IMR-90 (cell line): ENCODE measurements around the gene NR1D2. TPM values are rescaled to one million over a fixed set of nuclear protein-coding genes. Genes with fewer than 3 reads are reported as not detected.

Experiments
- ATAC-seq: fragments of 200-7000 bp; cut with Tn5 transposase; 2 replicates; pipeline ENCODE4 v1.9.1; 2020; ENCODE audit warnings: low read depth, mild to moderate bottlenecking, moderate library complexity
- BruUV-seq: library from RNA; stranded (reverse); fragments of 400-500 nt; replicated peaks from 2 replicates; lab custom pipeline; 2021; lab: Mats Ljungman, UMichigan
- CTCF ChIA-PET: fragments of 300-600 bp; formaldehyde crosslinking; extraction: SDS; loops from one replicate; lab custom pipeline; 2021; ENCODE audit warnings: antibody characterized with exemption; lab: Yijun Ruan, JAX
- POLR2A ChIA-PET: fragments of 300-600 bp; sonication (Branson Sonifier 250); formaldehyde crosslinking; loops from one replicate; lab custom pipeline; 2022; ENCODE audit warnings: antibody characterized with exemption; ENCODE audit not compliant: unreplicated experiment; lab: Charles Lee
- DNase-seq: peaks from one replicate; pipeline ENCODE4 v3.0.0; 2013
- H2AFZ ChIP-seq: replicated peaks from 2 replicates; pipeline ENCODE3; 2013; ENCODE audit warnings: low read length, mild to moderate bottlenecking; ENCODE audit not compliant: poor library complexity
- H2AK5ac ChIP-seq: 2 replicates; pipeline ENCODE4 v1.6.1; 2013; ENCODE audit warnings: low read depth, low read length, inconsistent platforms
- H2AK9ac ChIP-seq: replicated peaks from 2 replicates; pipeline ENCODE3; 2013; ENCODE audit warnings: mild to moderate bottlenecking, low read depth, low read length, moderate library complexity; ENCODE audit not compliant: poor library complexity
- H2BK120ac ChIP-seq: 2 replicates; pipeline ENCODE4 v1.6.1; 2013; ENCODE audit warnings: low read depth, low read length, inconsistent platforms
- H2BK15ac ChIP-seq: 3 replicates; pipeline ENCODE4 v1.6.1; 2013; ENCODE audit warnings: low read depth, low read length, inconsistent platforms
- H2BK20ac ChIP-seq: 2 replicates; pipeline ENCODE4 v1.6.1; 2013; ENCODE audit warnings: low read depth, mild to moderate bottlenecking, inconsistent platforms, low read length, moderate library complexity
- H2BK5ac ChIP-seq: 2 replicates; pipeline ENCODE4 v1.6.1; 2013; ENCODE audit warnings: mild to moderate bottlenecking, low read depth, low read length, inconsistent platforms; ENCODE audit not compliant: poor library complexity, severe bottlenecking
- H3K14ac ChIP-seq: replicated peaks from 2 replicates; pipeline ENCODE4 v1.6.1; 2013; ENCODE audit warnings: low read depth, low read length, inconsistent platforms
- H3K18ac ChIP-seq: 2 replicates; pipeline ENCODE4 v1.6.1; 2013; ENCODE audit warnings: low read depth, low read length, control low read depth
- H3K23ac ChIP-seq: 2 replicates; pipeline ENCODE4 v1.6.1; 2013; ENCODE audit warnings: low read depth, low read length, inconsistent platforms
- H3K27ac ChIP-seq: 2 replicates; pipeline ENCODE4 v1.5.1; 2013; ENCODE audit warnings: mild to moderate bottlenecking, control low read depth, low read length; ENCODE audit not compliant: insufficient read depth
- H3K27me3 ChIP-seq: 2 replicates; pipeline ENCODE4 v1.6.1; 2013; ENCODE audit warnings: low read length; ENCODE audit not compliant: control insufficient read depth, insufficient read depth
- H3K36me3 ChIP-seq: 2 replicates; pipeline ENCODE4 v1.6.1; 2013; ENCODE audit warnings: low read length, mixed read lengths; ENCODE audit not compliant: control insufficient read depth, insufficient read depth
- H3K4ac ChIP-seq: 2 replicates; pipeline ENCODE4 v1.6.1; 2013; ENCODE audit warnings: low read depth, low read length, inconsistent platforms
- H3K4me1 ChIP-seq: 2 replicates; pipeline ENCODE4 v1.6.1; 2013; ENCODE audit warnings: low read length, mixed read lengths; ENCODE audit not compliant: control insufficient read depth, insufficient read depth
- H3K4me2 ChIP-seq: 2 replicates; pipeline ENCODE4 v1.6.1; 2013; ENCODE audit warnings: low read depth, mild to moderate bottlenecking, control low read depth, low read length, moderate library complexity
- H3K4me3 ChIP-seq: 2 replicates; pipeline ENCODE4 v1.5.1; 2013; ENCODE audit warnings: low read depth, mild to moderate bottlenecking, control low read depth, low read length, moderate library complexity; ENCODE audit not compliant: insufficient read depth
- H3K56ac ChIP-seq: 2 replicates; pipeline ENCODE4 v1.6.1; 2013; ENCODE audit warnings: low read length, inconsistent platforms; ENCODE audit not compliant: insufficient read depth; ENCODE audit errors: extremely low read depth
- H3K79me1 ChIP-seq, 2 experiments: 2 replicates each; pipeline ENCODE4 v1.6.1; 2013; ENCODE audit warnings: low read length in 2 of 2, inconsistent platforms in 1 of 2, low read depth in 1 of 2
- H3K9ac ChIP-seq: 2 replicates; pipeline ENCODE4 v1.6.1; 2013; ENCODE audit warnings: low read depth, low read length, control low read depth
- H3K9me1 ChIP-seq: 2 replicates; pipeline ENCODE4 v1.6.1; 2013; ENCODE audit warnings: low read length, inconsistent platforms; ENCODE audit not compliant: insufficient read depth
- H3K9me3 ChIP-seq: 2 replicates; pipeline ENCODE4 v1.6.1; 2013; ENCODE audit warnings: low read length; ENCODE audit not compliant: control insufficient read depth, insufficient read depth
- H4K20me1 ChIP-seq: 2 replicates; pipeline ENCODE4 v1.6.1; 2013; ENCODE audit warnings: low read length, inconsistent platforms; ENCODE audit not compliant: insufficient read depth
- H4K5ac ChIP-seq: 2 replicates; pipeline ENCODE4 v1.6.1; 2013; ENCODE audit warnings: mild to moderate bottlenecking, low read depth, low read length, control low read depth
- H4K8ac ChIP-seq, 2 experiments: 2 replicates each; pipeline ENCODE4 v1.6.1; 2013; ENCODE audit warnings: low read depth in 2 of 2, low read length in 2 of 2, control low read depth in 1 of 2, inconsistent platforms in 1 of 2
- H4K91ac ChIP-seq: 2 replicates; pipeline ENCODE4 v1.6.1; 2013; ENCODE audit warnings: low read depth, low read length, inconsistent platforms; ENCODE audit not compliant: insufficient read depth
- CHD1 ChIP-seq: IDR thresholded peaks from 2 replicates; pipeline ENCODE4 v1.6.1; 2012; ENCODE audit warnings: low read depth, low read length, improper control_type of control experiment
- MAZ ChIP-seq: IDR thresholded peaks from 2 replicates; pipeline ENCODE4 v1.6.1; 2012; ENCODE audit warnings: low read depth, mild to moderate bottlenecking, low read length, improper control_type of control experiment, moderate library complexity, borderline replicate concordance
- MXI1 ChIP-seq: IDR thresholded peaks from 2 replicates; pipeline ENCODE4 v1.6.1; 2012; ENCODE audit warnings: low read depth, mild to moderate bottlenecking, low read length, moderate library complexity, borderline replicate concordance
- NFE2L2 ChIP-seq: fragments of 150-350 bp; IDR thresholded peaks from 2 replicates; pipeline ENCODE4 v1.6.1; 2016; ENCODE audit warnings: low read depth, mild to moderate bottlenecking, low read length
- POLR2A ChIP-seq: IDR thresholded peaks from 2 replicates; pipeline ENCODE4 v1.6.1; 2012; ENCODE audit warnings: mild to moderate bottlenecking, low read depth, low read length
- WGBS, 2 experiments: methylation state at CpG; one replicate each; pipeline versions ENCODE4 v1.1.5 to v1.1.7; 2013; ENCODE audit warnings: missing lambda C conversion rate in 2 of 2; ENCODE audit not compliant: insufficient read length in 1 of 2; ENCODE audit errors: extremely low coverage in 2 of 2; 5-methylcytosine and 5-hydroxymethylcytosine counted together
- dilution Hi-C: fragments of 300-500 bp; cut with HindIII; formaldehyde crosslinking; loops from one replicate; pipeline ENCODE4 v1.14.3; 2018; ENCODE audit warnings: low sequenced_read_pairs; ENCODE audit not compliant: unreplicated experiment
- in situ Hi-C: fragments of 300-500 bp; cut with MboI; formaldehyde crosslinking; loops from 3 replicates; pipeline ENCODE4 v1.14.3; 2019; ENCODE audit warnings: low sequenced_read_pairs, inconsistent platforms, mixed read lengths
- intact Hi-C: fragments of 100-400 bp; cut with micrococcal nuclease; formaldehyde crosslinking; loops from 2 replicates; pipeline ENCODE4 v1.10.0; 2022
- polyA plus RNA-seq, 3 experiments: library from polyadenylated mRNA; depleted of rRNA; stranded (reverse); fragments of >200 nt; gene quantifications; 2 replicates each; pipeline ENCODE4 v1.2.3, GENCODE V29; 2012; ENCODE audit warnings: low replicate concordance in 1 of 3
- total RNA-seq: library from RNA; depleted of rRNA; stranded (reverse); fragments of >200 nt; gene quantifications from 2 replicates; pipeline ENCODE4 v1.2.3, GENCODE V29; 2012

The NR1D2 gene
- total and polyA plus RNA-seq, 2 of the 4 experiments (the other 2 are of a cell fraction): 8.1 to 41.0 TPM

DNA sequence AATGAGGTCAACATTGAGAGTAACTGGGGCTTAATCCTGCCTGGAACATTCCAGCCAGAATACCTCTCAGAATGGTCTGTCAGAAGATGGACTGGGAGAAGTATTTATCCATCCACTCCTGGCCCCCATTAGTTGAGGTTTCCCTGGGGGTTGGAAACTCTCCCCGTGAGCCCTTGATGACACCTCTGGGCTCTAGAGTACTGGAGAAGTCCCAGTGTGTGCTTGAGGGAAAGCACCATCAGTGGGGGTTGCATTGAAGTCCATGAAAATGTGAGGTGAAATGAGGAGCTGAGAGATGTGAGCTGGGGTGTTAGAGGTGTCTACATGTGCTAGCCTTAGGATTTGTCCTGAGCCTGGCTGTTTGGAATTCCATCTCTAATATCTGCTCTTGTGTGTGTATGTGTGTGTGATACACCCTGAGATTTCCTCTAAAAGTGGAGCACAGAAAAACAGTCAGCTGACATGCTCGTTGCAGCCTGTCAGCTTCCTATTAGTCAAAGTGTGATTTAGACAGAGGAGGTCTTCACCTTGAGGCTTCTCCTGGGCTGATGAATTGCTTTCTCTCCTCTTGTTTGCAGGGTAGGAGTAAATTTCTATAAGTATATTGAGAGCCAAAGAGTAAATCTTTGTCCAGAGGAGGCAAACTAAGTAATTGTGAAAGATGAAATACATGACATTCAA, 67.6 kb downstream of the NR1D2 start:
- CTCF ChIA-PET: interaction anchor here (0.6 kb wide), 1 partner anchor 113 kb away, joined by 3 read pairs; no protein-coding TSS in a partner anchor
- no peak for ATAC-seq
- intact Hi-C loops: loop anchor here (5.0 kb wide), 1 partner anchor 55 kb away; no protein-coding TSS in a partner anchor

More for the DNA sequence above, 67.6 kb downstream of the NR1D2 start:
- H3K56ac ChIP-seq: no peak overlapping the region
- H2AK5ac ChIP-seq: no peak overlapping the region
- H3K9me3 ChIP-seq: no peaks in the 10 kb centered on the region
- peak overlapping the region; percentile 27 for H2AFZ ChIP-seq
- no peak overlapping the region for H3K23ac ChIP-seq
- TF ChIP-seq MXI1 (no peak), NFE2L2 (no peak), POLR2A (no peak), MAZ (no peak), CHD1 (no peak)
- no peak overlapping the region for H2BK15ac ChIP-seq
- no TSS peak for BruUV-seq
- H3K18ac ChIP-seq: no peak overlapping the region
- no peak overlapping the region for H3K4me2 ChIP-seq
- no peak overlapping the region for H2AK9ac ChIP-seq
- no peak overlapping the region for H2BK120ac ChIP-seq
- in situ Hi-C loops: no loop called here
- no peaks in the 10 kb centered on the region for H3K9me1 ChIP-seq
- no peaks in the 10 kb centered on the region for H3K27me3 ChIP-seq
- no peak for DNase-seq
- no peak overlapping the region for H3K27ac ChIP-seq
- no peaks in the 10 kb centered on the region for H4K20me1 ChIP-seq
- no peaks in the 10 kb centered on the region for H3K79me1 ChIP-seq
- H3K36me3 ChIP-seq: no peaks in the 10 kb centered on the region
- peaks cover 2% of the 10 kb centered on the region for H3K4me1 ChIP-seq
- POLR2A ChIA-PET: no interaction called here
- no peak overlapping the region for H3K9ac ChIP-seq
- dilution Hi-C loops: no loop called here
- H3K4me3 ChIP-seq: no peak overlapping the region
- H4K91ac ChIP-seq: no peak overlapping the region
- WGBS, 2 experiments: 100% methylated on average over 1 of the region's 2 CpGs; no CpG with 5 or more reads in 1 of the 2 experiments
- H4K5ac ChIP-seq: no peak overlapping the region
- no peak overlapping the region for H4K8ac ChIP-seq
- H3K14ac ChIP-seq: no peak overlapping the region; the same call in 1 of the 2 replicates
- H2BK20ac ChIP-seq: no peak overlapping the region
- H3K4ac ChIP-seq: no peak overlapping the region
- H2BK5ac ChIP-seq: no peak overlapping the region
